Measurements from ENCODE around the gene KIF21A.

Gene KIF21A

GRCh38 chr12:39402922-39403321 lies 40.0 kb downstream of the KIF21A start:
- no peaks in the 10 kb centered on the region for H3K36me3 ChIP-seq (ENCODE audit: low read length)
- no peak overlapping the region for H3K4me2 ChIP-seq (ENCODE audit: low read depth, low read length, poor library complexity, severe bottlenecking)
- TF ChIP-seq EZH2phosphoT487 (conservative IDR thresholded peaks at IDR 0.05; ENCODE audit: low read length): no peak

GRCh38 chr12:39401459-39401858 lies 41.5 kb downstream of the KIF21A start:
- Histone ChIP-seq H3F3A (ENCODE audit: insufficient read depth) (no peaks in the 10 kb centered on the region), H3K79me2 (ENCODE audit: insufficient read depth, low read length) (no peaks in the 10 kb centered on the region), H3K9me2 (replicated peaks; ENCODE audit: insufficient read depth, low read length) (no peaks in the 10 kb centered on the region), H3K4me3 (ENCODE audit: insufficient read depth, low read length, poor library complexity, severe bottlenecking) (no peak overlapping the region), H3K36me3 (ENCODE audit: low read length) (no peaks in the 10 kb centered on the region), H3K4me2 (ENCODE audit: low read depth, low read length, poor library complexity, severe bottlenecking) (no peak overlapping the region), H4K20me1 (ENCODE audit: low read depth, low read length) (no peaks in the 10 kb centered on the region), H3K27ac (ENCODE audit: low read depth, low read length) (no peak overlapping the region), H3K27me3 (ENCODE audit: low read length) (no peaks in the 10 kb centered on the region), H3K9ac (ENCODE audit: low read length) (no peak overlapping the region), H3K9me3 (ENCODE audit: insufficient read depth, low read length) (no peaks in the 10 kb centered on the region), H2AFZ (ENCODE audit: low read depth, low read length, severe bottlenecking) (no peak overlapping the region)
- no peak for TF ChIP-seq EZH2phosphoT487 (conservative IDR thresholded peaks at IDR 0.05; ENCODE audit: low read length)
- TF ChIP-seq, protein P1, sequence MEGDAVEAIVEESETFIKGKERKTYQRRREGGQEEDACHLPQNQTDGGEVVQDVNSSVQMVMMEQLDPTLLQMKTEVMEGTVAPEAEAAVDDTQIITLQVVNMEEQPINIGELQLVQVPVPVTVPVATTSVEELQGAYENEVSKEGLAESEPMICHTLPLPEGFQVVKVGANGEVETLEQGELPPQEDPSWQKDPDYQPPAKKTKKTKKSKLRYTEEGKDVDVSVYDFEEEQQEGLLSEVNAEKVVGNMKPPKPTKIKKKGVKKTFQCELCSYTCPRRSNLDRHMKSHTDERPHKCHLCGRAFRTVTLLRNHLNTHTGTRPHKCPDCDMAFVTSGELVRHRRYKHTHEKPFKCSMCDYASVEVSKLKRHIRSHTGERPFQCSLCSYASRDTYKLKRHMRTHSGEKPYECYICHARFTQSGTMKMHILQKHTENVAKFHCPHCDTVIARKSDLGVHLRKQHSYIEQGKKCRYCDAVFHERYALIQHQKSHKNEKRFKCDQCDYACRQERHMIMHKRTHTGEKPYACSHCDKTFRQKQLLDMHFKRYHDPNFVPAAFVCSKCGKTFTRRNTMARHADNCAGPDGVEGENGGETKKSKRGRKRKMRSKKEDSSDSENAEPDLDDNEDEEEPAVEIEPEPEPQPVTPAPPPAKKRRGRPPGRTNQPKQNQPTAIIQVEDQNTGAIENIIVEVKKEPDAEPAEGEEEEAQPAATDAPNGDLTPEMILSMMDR (IDR thresholded peaks at IDR 0.05; ENCODE audit: insufficient read depth, low read length, poor library complexity, severe bottlenecking): no peak

More at GRCh38 chr12:39402922-39403321, 40.0 kb downstream of the KIF21A start:
- no peak overlapping the region for H3K4me3 ChIP-seq (ENCODE audit: insufficient read depth, low read length, poor library complexity, severe bottlenecking)
- no peak overlapping the region for H2AFZ ChIP-seq (ENCODE audit: low read depth, low read length, severe bottlenecking)
- no peaks in the 10 kb centered on the region for H3K27me3 ChIP-seq (ENCODE audit: low read length)
- H3K9ac ChIP-seq (ENCODE audit: low read length): no peak overlapping the region
- no peaks in the 10 kb centered on the region for H4K20me1 ChIP-seq (ENCODE audit: low read depth, low read length)
- H3K79me2 ChIP-seq (ENCODE audit: insufficient read depth, low read length): no peaks in the 10 kb centered on the region
- H3K27ac ChIP-seq (ENCODE audit: low read depth, low read length): no peak overlapping the region
- H3K9me3 ChIP-seq (ENCODE audit: insufficient read depth, low read length): no peaks in the 10 kb centered on the region
- H3F3A ChIP-seq (ENCODE audit: insufficient read depth): no peaks in the 10 kb centered on the region
- no peaks in the 10 kb centered on the region for H3K9me2 ChIP-seq (replicated peaks; ENCODE audit: insufficient read depth, low read length)

GRCh38 chr12:39395866-39396265 lies 47.1 kb downstream of the KIF21A start:
- Histone ChIP-seq H3F3A (ENCODE audit: insufficient read depth) (no peaks in the 10 kb centered on the region), H3K27me3 (ENCODE audit: low read length) (no peaks in the 10 kb centered on the region), H3K9me3 (ENCODE audit: insufficient read depth, low read length) (no peaks in the 10 kb centered on the region), H3K36me3 (ENCODE audit: low read length) (no peaks in the 10 kb centered on the region), H4K20me1 (ENCODE audit: low read depth, low read length) (no peaks in the 10 kb centered on the region), H3K27ac (ENCODE audit: low read depth, low read length) (no peak overlapping the region), H3K9me2 (replicated peaks; ENCODE audit: insufficient read depth, low read length) (no peaks in the 10 kb centered on the region), H3K4me2 (ENCODE audit: low read depth, low read length, poor library complexity, severe bottlenecking) (no peak overlapping the region), H3K79me2 (ENCODE audit: insufficient read depth, low read length) (no peaks in the 10 kb centered on the region), H3K4me3 (ENCODE audit: insufficient read depth, low read length, poor library complexity, severe bottlenecking) (no peak overlapping the region), H3K9ac (ENCODE audit: low read length) (no peak overlapping the region), H2AFZ (ENCODE audit: low read depth, low read length, severe bottlenecking) (no peak overlapping the region)
- TF ChIP-seq, protein P1 (IDR thresholded peaks at IDR 0.05; ENCODE audit: insufficient read depth, low read length, poor library complexity, severe bottlenecking): no peak
- TF ChIP-seq EZH2phosphoT487 (conservative IDR thresholded peaks at IDR 0.05; ENCODE audit: low read length): no peak

DNA sequence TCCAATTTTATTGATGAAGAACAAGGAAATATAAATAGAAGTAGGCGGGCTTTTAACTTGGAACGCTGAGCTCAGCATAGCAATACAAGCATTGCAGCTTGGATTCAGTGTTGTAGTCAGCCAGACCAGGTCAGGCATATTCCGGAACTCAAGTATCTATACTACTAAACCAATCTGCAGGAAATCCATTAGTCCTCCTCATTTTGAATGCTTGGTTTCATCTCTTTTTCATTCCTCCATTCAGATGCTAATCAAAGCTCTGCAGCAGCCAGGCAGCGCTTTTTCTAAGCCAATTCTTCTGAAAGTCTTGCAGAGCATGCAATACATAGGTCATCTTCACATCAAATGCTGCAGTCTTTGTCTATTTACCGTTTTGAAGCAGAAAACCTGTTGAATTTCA lies 49.0 kb downstream of the KIF21A start:
- H3K79me2 ChIP-seq (ENCODE audit: insufficient read depth, low read length): no peaks in the 10 kb centered on the region
- H3K27ac ChIP-seq (ENCODE audit: low read depth, low read length): no peak overlapping the region
- no peak overlapping the region for H2AFZ ChIP-seq (ENCODE audit: low read depth, low read length, severe bottlenecking)
- no peak overlapping the region for H3K9ac ChIP-seq (ENCODE audit: low read length)
- no peaks in the 10 kb centered on the region for H3K9me3 ChIP-seq (ENCODE audit: insufficient read depth, low read length)
- no peaks in the 10 kb centered on the region for H3F3A ChIP-seq (ENCODE audit: insufficient read depth)
- H3K9me2 ChIP-seq (replicated peaks; ENCODE audit: insufficient read depth, low read length): no peaks in the 10 kb centered on the region
- H4K20me1 ChIP-seq (ENCODE audit: low read depth, low read length): no peaks in the 10 kb centered on the region
- H3K4me2 ChIP-seq (ENCODE audit: low read depth, low read length, poor library complexity, severe bottlenecking): no peak overlapping the region
- H3K4me3 ChIP-seq (ENCODE audit: insufficient read depth, low read length, poor library complexity, severe bottlenecking): no peak overlapping the region
- no peaks in the 10 kb centered on the region for H3K36me3 ChIP-seq (ENCODE audit: low read length)
- TF ChIP-seq, protein P1 (IDR thresholded peaks at IDR 0.05; ENCODE audit: insufficient read depth, low read length, poor library complexity, severe bottlenecking): no peak
- H3K27me3 ChIP-seq (ENCODE audit: low read length): no peaks in the 10 kb centered on the region

All from SU-DHL-6 (cell line).